Fibroblast of peridontal ligament (primary cell): ENCODE measurements around the gene MBNL2.

Experiments used
- DNase-seq: peaks from one replicate; pipeline ENCODE4 v3.0.0-alpha.2; 2010; ENCODE audit errors: extremely low read depth

Gene MBNL2

DNA sequence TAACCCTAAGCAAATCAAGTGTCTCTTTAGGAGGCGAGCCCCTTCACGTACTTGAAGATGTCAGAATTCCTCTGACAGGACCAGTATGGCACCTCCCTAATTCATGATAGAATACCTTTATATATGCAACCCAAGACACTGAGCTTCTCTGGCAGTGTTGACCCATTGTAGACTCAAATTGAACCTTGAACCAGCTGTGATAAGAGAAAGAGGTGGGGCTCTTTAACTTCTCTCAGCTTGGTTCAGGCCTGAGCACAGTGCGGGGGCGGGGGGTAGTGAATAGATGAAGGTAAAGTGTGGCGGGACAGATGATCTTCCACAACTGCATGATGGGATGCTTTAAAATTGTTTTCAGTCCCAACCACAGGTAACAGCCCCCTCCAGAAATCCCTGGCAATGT, 12.1 kb downstream of the MBNL2 start:
- DNase-seq = no peak

DNA sequence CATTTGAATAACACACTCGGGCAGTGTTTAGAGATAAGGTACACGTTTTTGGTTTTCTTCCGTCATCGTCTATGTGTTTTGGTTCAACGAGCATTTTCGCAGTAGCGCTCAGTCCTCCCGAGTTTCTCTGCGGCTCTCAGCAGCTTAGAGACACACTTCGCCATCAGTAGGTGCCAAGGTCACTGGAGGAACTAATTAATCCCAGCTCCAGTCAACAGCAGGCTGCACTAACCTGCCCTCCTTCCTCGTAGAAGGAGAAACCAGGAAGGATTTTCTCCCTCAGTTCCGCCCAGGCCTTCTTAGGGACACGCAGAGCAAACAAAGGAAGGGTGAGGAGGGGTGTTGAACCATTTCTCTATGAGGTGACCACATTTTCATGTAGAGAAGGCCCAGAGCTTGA, 12.6 kb downstream of the MBNL2 start:
- no peak for DNase-seq

DNA sequence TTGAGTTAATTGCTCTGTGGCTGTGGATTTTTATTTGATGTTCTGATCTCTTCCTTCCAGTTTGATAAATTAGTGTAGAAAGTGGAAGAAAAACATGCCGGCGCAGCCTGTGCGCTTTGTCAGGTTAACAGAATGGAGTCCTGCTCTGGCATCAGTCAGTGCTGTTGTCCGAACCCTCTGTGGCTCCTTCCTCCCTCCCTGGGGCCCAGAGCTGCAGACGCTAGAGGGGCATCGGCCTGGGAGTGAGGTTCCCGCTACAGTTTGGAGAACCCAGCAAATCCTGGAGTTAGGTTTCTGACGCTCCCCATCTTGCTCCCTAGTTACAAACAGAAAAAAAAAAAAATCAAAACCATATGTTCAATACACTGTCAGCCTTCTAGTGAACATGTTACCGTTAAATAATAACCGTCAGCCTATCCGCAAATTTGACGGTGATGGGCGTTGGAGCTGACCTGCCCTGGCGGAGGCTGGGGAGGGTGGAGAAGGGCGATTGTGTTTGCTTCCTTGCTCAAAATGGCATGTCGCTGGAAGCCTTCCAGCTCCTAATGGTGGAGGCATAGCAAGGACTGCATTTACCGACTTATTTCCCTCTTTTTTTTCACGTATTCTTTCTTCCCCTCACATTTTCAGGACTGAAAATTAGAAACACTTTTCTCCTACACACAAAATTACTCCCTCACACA, 13.6 kb downstream of the MBNL2 start:
- no peak for DNase-seq

DNA sequence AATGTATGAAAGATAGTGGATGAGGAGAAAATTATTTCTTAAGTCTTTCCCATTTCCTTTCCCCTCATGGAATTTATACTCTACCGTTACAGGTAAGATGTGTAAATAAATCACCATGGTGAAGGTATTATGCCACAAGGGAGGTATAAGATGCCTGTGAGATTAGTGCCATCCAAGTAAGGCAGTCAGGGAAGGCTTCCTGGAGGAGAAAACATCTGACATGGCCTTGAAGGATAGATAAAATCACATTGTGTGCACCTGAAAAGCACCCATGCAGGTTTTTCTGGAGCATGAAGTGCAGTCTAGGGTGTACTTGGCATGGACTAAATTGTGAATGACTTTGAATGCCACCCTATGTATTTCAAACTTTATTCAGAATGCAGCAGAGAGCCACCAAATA, 15.3 kb downstream of the MBNL2 start:
- DNase-seq = no peak

DNA sequence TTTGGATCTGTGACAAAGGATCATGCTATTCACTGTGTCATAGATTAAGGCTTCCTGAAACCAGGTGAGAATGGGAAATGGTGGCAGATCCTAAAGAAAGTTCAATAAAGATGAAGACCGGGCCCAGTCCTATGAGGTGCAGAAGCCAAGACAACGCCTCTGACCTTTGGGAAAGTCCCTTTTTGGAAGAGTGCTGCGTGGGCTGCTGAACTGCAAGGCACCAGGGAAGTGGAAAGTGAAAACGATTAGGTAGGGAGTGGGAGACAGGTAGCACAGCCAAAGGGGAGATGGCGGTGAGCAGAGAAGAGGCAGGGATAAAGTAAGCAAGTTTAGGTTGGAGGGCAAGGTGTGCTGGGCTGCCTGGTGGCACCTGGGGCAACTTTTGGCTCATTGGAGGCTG, 16.3 kb downstream of the MBNL2 start:
- DNase-seq = no peak

DNA sequence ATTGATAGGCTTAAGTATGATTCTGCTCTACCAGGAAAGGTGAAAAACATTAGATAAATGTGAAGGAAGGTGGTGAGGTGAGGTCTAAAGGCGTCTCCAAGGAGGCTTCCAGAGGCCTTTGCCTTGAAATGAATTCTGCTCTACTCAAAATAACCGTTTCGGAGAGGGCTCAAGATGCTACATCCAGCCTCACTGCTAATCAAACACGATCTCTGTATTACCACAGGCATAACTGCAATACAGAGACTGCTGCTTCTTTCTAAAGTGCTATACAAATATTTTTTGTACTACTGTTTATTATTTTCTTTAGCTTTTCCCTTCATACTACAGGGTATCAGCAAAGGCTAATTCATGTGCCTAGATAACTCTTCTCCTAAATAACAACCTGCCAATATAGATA, 16.8 kb downstream of the MBNL2 start:
- no peak for DNase-seq

DNA sequence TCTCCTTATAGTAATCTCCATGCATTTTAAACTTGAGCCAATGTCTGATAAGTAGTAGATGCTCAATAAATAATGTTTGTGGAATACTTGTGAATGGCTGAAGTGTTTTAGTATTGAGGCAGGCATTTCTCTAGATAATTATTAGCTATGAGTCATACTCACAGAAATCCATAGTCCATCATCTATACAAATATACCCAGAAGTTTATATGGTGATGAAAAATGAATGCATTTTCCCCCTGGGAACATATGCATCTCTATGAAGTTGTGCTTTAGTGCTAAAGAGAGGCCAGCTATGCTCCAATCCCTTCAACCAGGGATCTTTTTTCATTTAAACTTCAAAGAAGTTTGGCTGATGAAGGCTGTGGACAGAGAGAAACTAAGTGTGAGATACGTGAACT, 17.2 kb downstream of the MBNL2 start:
- no peak for DNase-seq

DNA sequence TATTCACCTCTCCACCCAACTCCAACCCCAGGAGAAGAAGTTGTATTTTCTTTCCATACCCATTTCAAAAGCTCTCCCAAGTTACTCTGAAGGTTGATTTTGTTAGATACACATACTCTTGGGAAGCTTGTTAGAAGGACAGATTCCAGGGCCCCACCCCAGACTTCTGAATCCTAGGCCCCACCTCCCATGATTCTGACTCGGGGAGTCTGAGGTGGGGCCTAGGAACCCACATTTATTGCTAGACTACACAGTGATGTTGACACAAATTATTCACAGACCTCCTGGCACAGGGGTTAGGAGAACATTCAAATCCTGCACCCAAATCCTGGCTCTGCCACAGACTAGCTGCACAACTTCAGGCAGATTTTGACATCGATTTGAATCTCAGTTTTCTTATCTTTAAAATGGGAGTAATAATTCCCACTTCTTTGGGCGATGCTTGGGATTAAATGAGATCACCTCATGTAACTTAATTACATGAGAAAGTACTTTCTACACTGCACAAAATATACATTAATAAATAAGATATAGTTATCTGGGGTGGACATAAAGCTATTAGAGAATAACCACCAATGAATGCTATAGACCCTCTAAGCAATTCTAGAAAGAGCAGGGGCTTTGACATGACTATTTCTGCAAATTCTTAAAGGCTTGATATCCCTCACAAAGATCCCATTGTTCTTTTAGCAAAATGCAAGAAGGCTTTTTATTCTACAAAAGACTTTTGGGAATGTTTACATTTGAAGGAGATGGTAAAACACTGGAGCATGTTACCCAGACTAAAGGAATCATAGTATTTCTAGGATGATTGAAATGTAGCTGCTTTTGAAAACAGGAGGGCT, 18.0 kb downstream of the MBNL2 start:
- no peak for DNase-seq

DNA sequence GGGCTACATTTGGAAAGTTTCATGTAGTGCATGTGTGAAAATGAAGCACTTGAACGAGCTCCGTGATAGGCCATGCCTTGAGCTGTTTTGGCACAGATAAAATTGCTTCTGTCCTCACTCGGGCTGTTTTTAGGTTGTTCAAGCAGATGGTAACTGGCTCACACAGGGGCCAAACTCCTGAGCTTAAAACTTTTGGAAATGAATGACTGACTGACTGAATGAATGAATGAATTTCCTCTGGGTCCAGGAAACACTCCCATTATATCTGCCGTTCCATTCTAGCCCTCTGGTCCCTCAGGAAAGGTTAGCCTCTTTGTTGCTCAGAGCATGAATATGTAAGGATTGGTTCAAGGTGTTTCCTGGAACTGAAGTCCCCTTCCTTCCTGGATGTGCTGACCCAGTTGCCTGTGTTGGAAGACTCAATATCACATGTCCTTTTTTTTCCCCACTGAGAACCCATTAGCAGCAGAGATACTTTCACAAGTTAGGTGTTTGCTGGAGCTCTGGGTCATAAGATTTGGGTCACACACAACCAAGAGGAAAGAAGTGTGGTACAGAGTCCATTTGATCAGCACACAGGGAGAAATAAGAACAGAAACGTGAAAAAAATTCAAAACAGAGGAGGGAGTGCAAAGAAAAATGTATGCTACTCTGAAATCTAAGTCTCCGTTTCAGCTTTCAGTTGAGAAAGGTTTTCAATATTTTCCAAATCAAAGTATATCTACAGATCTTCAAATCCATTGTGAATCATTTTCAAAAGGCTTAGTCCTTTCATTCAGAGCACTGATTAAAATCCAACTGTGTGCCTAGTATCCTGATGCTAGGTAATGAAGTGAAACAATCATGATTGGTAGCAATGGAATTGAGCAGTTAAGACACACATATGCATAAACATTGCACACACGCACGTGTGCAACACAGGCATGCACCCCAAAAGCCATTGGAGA, 18.9 kb downstream of the MBNL2 start:
- no peak for DNase-seq

DNA sequence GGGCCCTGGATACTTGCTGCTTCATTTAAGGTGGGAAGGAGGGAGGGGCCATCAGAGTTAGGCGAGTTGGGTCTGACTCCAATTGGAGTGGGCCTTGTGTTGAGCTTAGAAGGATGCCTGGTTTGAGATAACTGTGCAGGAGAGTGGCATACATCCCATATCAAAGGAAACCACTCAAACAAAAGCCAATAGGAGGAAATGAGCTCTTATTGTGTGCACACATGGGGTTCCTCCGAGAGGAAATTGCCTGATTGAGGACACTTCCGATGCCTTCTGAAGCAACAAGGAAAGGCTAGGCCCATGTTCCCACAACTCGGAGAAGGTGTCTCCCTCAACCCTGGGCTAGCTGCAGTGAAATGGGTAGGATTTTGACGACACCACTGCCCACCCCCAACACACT, 19.6 kb downstream of the MBNL2 start:
- no peak for DNase-seq

DNA sequence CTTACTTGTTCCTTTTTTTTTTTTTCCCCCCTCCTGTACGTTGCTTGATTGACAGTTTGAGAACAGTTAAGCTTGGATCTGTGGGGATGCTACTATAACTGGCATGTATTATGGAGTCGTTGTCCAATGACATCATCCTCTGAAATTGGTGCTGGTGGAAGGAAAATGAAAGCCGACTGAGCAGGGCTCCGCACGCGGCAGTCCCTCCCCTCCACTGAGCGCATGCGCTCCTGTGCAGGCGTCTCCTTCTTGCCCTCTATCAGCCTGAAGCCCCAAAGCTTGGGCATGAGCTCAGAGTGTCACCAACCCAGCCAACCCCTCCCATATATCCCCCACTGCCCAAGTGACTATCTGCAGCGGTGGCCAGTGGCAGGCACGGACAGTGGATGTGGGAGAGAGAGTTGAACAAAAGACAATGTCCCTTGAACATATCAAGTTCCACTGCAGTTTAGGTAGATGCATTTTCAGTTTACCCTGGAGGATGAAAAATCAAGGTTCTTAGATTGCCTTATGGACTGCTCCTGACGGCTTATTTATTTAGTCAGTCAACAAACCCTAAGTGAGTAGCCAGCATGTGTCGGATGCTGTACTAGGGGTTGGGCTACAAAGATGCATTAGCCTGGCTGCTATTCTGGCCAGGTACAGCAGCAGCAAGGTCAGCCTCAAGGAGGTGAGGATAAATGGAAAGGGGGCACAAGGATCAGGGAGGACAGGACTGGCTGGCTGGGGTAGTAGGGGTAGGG, 20.8 kb downstream of the MBNL2 start:
- no peak for DNase-seq

DNA sequence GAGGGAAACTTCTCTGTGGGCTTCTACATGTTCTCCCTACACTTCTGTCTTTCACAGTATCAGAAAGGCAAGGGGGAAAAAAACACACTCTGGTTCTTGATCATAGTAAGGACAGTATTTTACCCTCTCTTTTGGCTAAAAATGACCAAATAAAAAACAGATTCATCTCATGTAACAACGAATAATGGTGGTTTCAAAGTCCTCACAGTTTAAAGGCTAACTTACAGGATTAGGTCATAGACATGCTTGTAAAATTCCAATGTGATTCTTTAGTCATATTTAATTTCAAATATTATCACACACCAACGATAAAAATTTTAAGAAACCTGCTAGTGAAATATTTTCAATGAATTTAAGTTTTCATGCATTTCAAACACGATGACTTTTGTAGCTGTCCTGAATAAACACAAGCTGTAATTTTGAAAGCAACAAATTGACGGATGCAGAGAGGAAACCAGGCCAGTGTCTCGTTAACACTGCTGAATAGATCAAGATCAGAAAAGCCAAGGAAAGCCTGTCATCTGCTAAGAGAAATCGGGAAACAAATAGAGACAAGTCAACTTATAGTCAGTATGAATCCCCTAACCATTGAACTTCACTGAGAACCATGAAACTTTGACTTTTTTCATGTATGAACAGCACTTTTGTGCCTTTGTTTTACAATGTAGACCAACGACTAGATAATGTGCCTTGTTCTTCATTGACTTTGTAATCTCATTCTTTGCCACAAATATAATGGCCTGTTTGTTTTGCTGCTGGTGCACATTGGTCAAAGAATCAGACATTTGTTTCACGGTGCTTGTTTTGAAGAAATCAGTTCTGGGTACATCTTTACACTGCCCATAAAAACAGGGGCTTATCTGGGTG, 22.0 kb downstream of the MBNL2 start:
- no peak for DNase-seq

DNA sequence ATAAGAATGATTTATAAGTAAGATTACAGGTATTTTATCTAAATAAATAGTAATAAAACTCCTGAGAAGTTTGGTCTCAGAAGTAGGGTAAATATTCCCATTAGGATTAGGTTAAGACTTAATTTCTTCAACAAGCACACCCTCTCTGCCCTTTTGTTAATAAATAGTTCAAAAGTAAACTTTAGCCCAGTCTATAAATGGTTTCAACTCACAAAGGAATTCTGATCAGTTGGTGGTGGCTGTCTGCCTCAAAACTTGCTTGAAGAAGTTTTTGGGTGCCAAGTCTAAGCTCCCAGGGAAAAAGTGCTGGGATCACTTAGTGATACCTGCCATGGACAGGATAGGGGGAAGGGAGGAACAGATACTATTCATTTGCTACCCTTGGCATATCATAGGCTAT, 22.9 kb downstream of the MBNL2 start:
- no peak for DNase-seq

DNA sequence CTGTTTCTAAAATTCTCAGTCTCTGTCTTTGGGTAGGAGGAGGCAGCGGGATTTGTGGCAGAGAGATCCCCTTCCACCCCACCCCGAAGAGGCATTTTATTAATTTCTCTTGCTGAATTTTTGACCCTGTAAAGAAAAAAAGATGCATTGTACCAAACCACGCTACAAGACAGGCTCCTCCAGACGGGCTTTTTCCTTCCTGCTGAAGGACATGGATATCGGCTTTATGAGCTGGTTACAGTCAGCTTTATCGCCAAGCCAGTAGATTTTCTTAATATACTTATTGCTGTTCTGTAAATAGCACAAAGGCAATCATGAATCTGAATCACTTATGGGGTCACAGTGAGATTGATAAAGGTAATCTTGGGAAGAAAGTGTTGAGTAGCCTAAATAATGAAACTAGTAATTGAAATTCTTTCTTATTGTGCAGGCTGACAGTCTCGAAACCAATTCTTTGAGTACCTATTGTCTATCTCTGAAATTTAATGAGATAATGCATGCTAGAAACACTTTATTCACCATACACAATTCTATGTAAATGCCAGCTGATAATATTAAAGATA, 24.5 kb downstream of the MBNL2 start:
- no peak for DNase-seq

DNA sequence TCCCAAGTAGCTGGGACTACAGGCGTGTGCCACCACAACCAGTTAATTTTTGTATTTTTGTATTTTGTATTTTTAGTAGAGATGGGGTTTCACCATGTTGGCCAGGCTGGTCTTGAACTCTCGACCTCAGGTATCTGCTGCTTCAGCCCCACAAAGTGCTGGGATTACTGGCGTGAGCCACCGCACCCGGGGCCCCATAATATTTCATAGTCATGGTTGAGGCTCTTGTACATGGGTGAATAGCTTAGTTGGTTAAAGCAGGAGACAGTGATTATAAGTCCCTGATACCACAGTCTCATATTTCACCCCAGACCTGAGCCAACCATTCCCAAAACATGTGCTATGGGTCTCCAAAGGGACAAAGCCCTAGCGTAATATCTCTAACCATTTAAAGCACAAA, 26.1 kb downstream of the MBNL2 start:
- no peak for DNase-seq

DNA sequence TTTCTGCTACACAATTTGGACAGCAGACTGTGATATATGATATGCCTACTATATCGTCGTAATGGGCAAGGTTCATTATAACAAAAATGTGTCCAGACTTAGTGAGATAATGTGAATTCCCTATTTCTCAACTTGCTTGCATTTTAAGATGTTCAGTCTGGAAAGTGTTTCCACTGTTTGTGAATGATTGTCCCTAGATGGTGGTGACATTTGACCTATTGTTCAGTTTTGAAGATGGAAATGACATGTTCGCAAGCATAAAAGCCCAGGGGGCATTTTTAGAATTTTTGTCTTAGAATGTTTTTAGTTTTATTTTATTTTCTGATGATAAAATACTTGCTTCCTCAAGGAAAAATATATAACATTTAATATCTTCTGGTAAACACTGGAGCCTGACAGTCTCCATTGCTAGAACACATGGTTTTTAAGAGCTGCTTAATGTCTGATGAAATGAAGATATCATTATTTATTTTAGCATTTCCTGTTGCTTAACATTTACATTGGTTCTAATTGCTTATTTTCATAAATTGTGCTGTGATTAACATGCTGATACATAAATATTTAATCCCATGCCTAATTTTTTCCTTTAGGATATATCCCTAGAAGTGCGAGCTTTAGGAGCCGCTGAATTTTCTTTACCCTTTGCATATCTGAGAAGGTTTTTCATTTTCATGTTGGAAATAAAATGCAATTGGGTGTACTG, 27.1 kb downstream of the MBNL2 start:
- no peak for DNase-seq

DNA sequence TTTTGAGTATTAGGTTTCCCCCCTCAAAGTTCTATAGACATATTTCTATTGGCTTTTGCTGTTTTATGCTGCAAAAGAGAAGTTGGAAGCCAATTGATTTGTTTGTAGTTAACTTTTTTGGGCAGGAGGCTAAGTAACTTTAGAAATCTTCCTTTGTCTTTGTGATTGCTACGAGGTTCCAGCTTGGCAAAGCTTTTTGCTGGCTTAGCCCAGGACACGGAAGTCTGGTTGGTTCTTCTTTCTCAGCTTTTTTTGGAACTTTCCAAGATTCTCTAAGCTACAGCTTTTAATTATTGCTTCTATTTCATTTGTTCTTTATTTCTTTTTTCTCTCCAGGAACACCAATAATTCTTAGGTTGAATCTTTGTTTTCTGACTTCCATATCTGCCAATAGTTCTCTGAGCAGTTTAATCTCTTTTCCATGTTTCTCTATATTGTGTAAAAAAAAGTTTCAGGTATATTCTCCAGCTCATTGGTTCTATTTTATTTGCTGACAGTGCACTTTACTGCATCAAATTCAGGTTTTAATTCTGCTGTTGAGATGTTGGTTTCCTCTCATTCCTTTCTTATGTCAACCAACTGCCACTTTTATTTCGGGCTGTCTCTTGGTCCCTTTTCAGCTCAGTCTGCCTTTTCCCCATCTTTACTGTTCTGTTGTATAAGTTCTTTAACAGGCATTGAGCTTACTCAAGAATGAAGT, 27.8 kb downstream of the MBNL2 start:
- DNase-seq = no peak

DNA sequence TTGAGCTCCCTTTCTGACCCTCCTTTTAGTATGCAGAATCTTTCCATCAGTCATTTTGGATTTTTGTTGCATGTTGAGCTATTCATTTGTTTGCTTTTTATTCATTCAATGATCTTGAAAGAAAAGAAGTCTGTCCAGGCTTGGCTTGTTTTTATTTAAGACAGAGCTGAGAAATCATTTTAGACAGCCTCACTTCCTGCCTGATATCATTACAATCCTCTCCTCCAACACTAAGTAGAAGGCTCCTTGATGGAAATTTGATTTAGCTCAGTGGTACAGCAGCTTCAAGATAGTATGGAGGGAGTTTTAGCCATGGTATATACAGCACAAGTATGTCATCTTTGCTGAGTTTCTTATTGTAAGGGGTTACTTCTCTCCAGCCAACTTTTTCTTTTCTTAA, 28.4 kb downstream of the MBNL2 start:
- DNase-seq = no peak

DNA sequence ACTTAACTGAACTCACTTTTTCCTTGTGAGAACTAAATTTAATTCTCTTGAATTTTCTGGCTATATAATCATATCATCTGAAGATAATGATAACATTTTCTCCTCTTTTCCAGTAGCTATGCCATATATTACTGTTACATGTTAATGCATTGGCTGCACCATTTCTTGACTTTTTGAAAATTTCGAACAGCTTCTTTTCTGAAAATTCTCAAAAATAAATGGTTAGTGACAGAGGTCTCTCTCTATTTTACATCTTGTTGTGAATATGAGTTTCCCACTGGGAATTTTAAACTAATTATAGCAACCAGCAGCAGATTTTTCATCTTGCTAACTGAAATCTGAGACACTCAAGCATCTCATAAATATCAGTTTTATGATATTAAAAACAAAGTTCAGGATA, 30.6 kb downstream of the MBNL2 start:
- DNase-seq = no peak
